Right kidney (tissue), 1 donor: ENCODE results near the gene FLT3.
A peak's percentile ranks its signal among the peaks of the same experiment; 100 is the strongest.

Experiments used
- DNase-seq: peaks from one replicate; pipeline ENCODE4 v3.0.0-alpha.2; 2016

FLT3 gene

GRCh38 chr13:27960362-27961226, 139.8 kb downstream of the FLT3 start:
- DNase-seq, result peak; percentile 61

GRCh38 chr13:27959976-27960361, 140.4 kb downstream of the FLT3 start:
- no peak for DNase-seq

- no peak for DNase-seq
Measured at GRCh38 chr13:27956576-27957300, 143.6 kb downstream of the FLT3 start.

GRCh38 chr13:27955014-27955591, 145.3 kb downstream of the FLT3 start:
- DNase-seq, result no peak

GRCh38 chr13:27954406-27954851, 145.9 kb downstream of the FLT3 start:
- DNase-seq, result no peak

- DNase-seq, result peak; percentile 91
Measured at GRCh38 chr13:27953676-27954405, 146.5 kb downstream of the FLT3 start.
